Gastrocnemius medialis (tissue), 4 donors: Measurements from ENCODE around the gene ANO9. TPM values are rescaled to one million over a fixed set of nuclear protein-coding genes. Genes with fewer than 3 reads are reported as not detected.
A peak's percentile ranks its signal among the peaks of the same experiment; 100 is the strongest.

Source experiments
- ATAC-seq, 2 donors: fragments of 150-250 bp; one replicate each; pipeline ENCODE4 v1.9.1; 2016
- DNase-seq, 2 donors: peaks; one replicate each; pipeline ENCODE4 v3.0.0-alpha.2; 2019
- H3K27ac ChIP-seq, 4 donors: fragments of 200-600 bp; sonication (generic); 1 replicate in 1 of 4; 2 replicates in 3 of 4; pipeline ENCODE4 v1.5.1; 2016 to 2018; ENCODE audit warnings: mild to moderate bottlenecking in 2 of 4, moderate library complexity in 1 of 4
- H3K27me3 ChIP-seq, 3 donors: fragments of 200-600 bp; sonication (generic) in 2 of 3; 1 replicate in 1 of 3; 2 replicates in 2 of 3; pipeline versions ENCODE4 v1.5.1 to v1.6.0; 2016 to 2019; ENCODE audit warnings: mild to moderate bottlenecking in 1 of 3, moderate library complexity in 1 of 3
- H3K36me3 ChIP-seq, 2 donors: fragments of 200-600 bp; sonication (generic) in 1 of 2; one replicate each; pipeline ENCODE4 v1.5.1; 2017 to 2018
- H3K4me1 ChIP-seq, 2 donors: fragments of 200-600 bp; sonication (generic) in 1 of 2; one replicate each; pipeline ENCODE4 v1.5.1; 2016 to 2017; ENCODE audit warnings: mild to moderate bottlenecking in 2 of 2
- H3K4me3 ChIP-seq, 4 donors: fragments of 200-600 bp; sonication (generic) in 3 of 4; 1 replicate in 1 of 4; 2 replicates in 3 of 4; pipeline ENCODE4 v1.5.1; 2016 to 2019; ENCODE audit warnings: mild to moderate bottlenecking in 2 of 4
- H3K9me3 ChIP-seq, 3 donors: fragments of 200-600 bp; sonication (generic) in 2 of 3; 1 replicate in 1 of 3; 2 replicates in 2 of 3; pipeline ENCODE4 v1.5.1; 2016 to 2019
- CTCF ChIP-seq, 5 experiments: fragments of 450-650 bp in 3 of 5; fragments of 200-600 bp in 2 of 5; sonication (generic) in 2 of 5; IDR thresholded peaks in 4 of 5; conservative IDR thresholded peaks in 1 of 5; 1 replicate in 4 of 5; 2 replicates in 1 of 5; pipeline ENCODE4 v1.5.1; 2016 to 2019; ENCODE audit warnings: antibody characterized with exemption in 5 of 5, mild to moderate bottlenecking in 3 of 5, moderate library complexity in 3 of 5
- POLR2A ChIP-seq, 2 donors: fragments of 450-650 bp; IDR thresholded peaks; one replicate each; pipeline ENCODE4 v1.6.1; 2017; ENCODE audit warnings: antibody characterized with exemption in 2 of 2, mild to moderate bottlenecking in 2 of 2, moderate library complexity in 2 of 2
- in situ Hi-C, 4 donors: fragments of 200-750 bp; cut with MboI; loops; one replicate each; pipeline versions ENCODE4 v1.15.0 to v1.8.0; 2017; ENCODE audit warnings: low sequenced_read_pairs in 4 of 4
- intact Hi-C: fragments of 100-400 bp; cut with DNase I; formaldehyde crosslinking; loops from one replicate; pipeline ENCODE4 v1.15.1; 2023; ENCODE audit warnings: low total_unique reads
- total RNA-seq, 4 donors: library from RNA; depleted of rRNA; stranded (reverse); fragments of >200 nt; gene quantifications; one replicate each; pipeline versions ENCODE4 v1.1.0 to v1.2.3, GENCODE V29; 2016

ANO9 gene
- total RNA-seq, 4 donors from 2014 or later: 0.23 to 0.41 TPM; not detected in 2

GRCh38 chr11:468493-468892, 26.7 kb upstream of the ANO9 start:
- in situ Hi-C loops (no loop called here), intact Hi-C loops (no loop called here)
- Histone ChIP-seq H3K27ac (peak overlapping the region in 2 of 4 donors; percentile 41 to 64), H3K9me3 (no peaks in the 10 kb centered on the region), H3K4me3 (no peak overlapping the region), H3K27me3 (no peaks in the 10 kb centered on the region), H3K36me3 (no peaks in the 10 kb centered on the region), H3K4me1 (peaks cover 8 to 21% of the 10 kb centered on the region in 2 donors)
- ATAC-seq: no peak
- no peak for DNase-seq
- TF ChIP-seq POLR2A (IDR thresholded peaks at IDR 0.05) (no peak), CTCF (IDR thresholded peaks at IDR 0.05 in 4 of 5, conservative IDR thresholded peaks at IDR 0.05 in 1 of 5) (no peak)

- TF ChIP-seq POLR2A (IDR thresholded peaks at IDR 0.05) (no peak), CTCF (IDR thresholded peaks at IDR 0.05 in 4 of 5, conservative IDR thresholded peaks at IDR 0.05 in 1 of 5) (no peak)
- Histone ChIP-seq H3K27ac (peak overlapping the region in 1 of 4 donors; percentile 41), H3K27me3 (no peaks in the 10 kb centered on the region), H3K36me3 (no peaks in the 10 kb centered on the region), H3K9me3 (no peaks in the 10 kb centered on the region), H3K4me1 (peaks cover 8 to 21% of the 10 kb centered on the region in 2 donors), H3K4me3 (no peak overlapping the region)
- DNase-seq (no peak), ATAC-seq (peak in 1 of 2 donors; percentile 8)
- intact Hi-C loops: no loop called here
- in situ Hi-C loops: no loop called here
These were observed 26.2 kb upstream of the ANO9 start for GRCh38 chr11:468036-468435.

GRCh38 chr11:465896-466530, 24.2 kb upstream of the ANO9 start:
- intact Hi-C loops (no loop called here), in situ Hi-C loops (no loop called here)
- peaks cover 8 to 21% of the 10 kb centered on the region in 2 donors for H3K4me1 ChIP-seq
- H3K27me3 ChIP-seq: no peaks in the 10 kb centered on the region
- no peak for DNase-seq
- no peaks in the 10 kb centered on the region for H3K9me3 ChIP-seq
- TF ChIP-seq POLR2A (IDR thresholded peaks at IDR 0.05): no peak
- no peak for TF ChIP-seq CTCF (IDR thresholded peaks at IDR 0.05 in 4 of 5, conservative IDR thresholded peaks at IDR 0.05 in 1 of 5)
- peaks cover 0 to 6% of the 10 kb centered on the region in 2 donors for H3K36me3 ChIP-seq
- no peak overlapping the region for H3K4me3 ChIP-seq
- no peak overlapping the region for H3K27ac ChIP-seq
- ATAC-seq: no peak

- in situ Hi-C loops (no loop called here), intact Hi-C loops (no loop called here)
- H3K36me3 ChIP-seq: peaks cover 0 to 21% of the 10 kb centered on the region in 2 donors
- no peak for ATAC-seq
- no peak for TF ChIP-seq POLR2A (IDR thresholded peaks at IDR 0.05)
- peaks cover 0 to 11% of the 10 kb centered on the region in 2 donors for H3K4me1 ChIP-seq
- no peak for DNase-seq
- H3K27me3 ChIP-seq: no peaks in the 10 kb centered on the region
- no peaks in the 10 kb centered on the region for H3K9me3 ChIP-seq
- H3K4me3 ChIP-seq: no peak overlapping the region
- H3K27ac ChIP-seq: no peak overlapping the region
These were observed 22.5 kb upstream of the ANO9 start for GRCh38 chr11:464316-464715.

- Histone ChIP-seq H3K27ac (no peak overlapping the region), H3K4me1 (no peaks in the 10 kb centered on the region), H3K27me3 (no peaks in the 10 kb centered on the region), H3K4me3 (no peak overlapping the region), H3K9me3 (no peaks in the 10 kb centered on the region), H3K36me3 (peaks cover 0 to 21% of the 10 kb centered on the region in 2 donors)
- intact Hi-C loops (loop anchor here (2.0 kb wide), 1 partner anchor 39 kb away; no protein-coding TSS in a partner anchor), in situ Hi-C loops (no loop called here)
- TF ChIP-seq POLR2A (IDR thresholded peaks at IDR 0.05) (no peak), CTCF (IDR thresholded peaks at IDR 0.05 in 4 of 5, conservative IDR thresholded peaks at IDR 0.05 in 1 of 5) (no peak)
- DNase-seq: no peak
- ATAC-seq: no peak
These were observed 20.5 kb upstream of the ANO9 start for GRCh38 chr11:462107-462890.
